Right lobe of liver (tissue), 4 donors: Measurements from ENCODE around the gene AGPAT2.

Experiments
- CTCF ChIP-seq, 4 donors: fragments of 200-600 bp in 3 of 4; fragments of 450-650 bp in 1 of 4; IDR thresholded peaks; one replicate each; pipeline versions ENCODE4 v1.5.1 to v1.8.0; 2016 to 2022; ENCODE audit warnings: antibody characterized with exemption in 4 of 4, mild to moderate bottlenecking in 2 of 4
- POLR2A ChIP-seq: fragments of 450-650 bp; IDR thresholded peaks from one replicate; pipeline ENCODE4 v1.6.1; 2017; ENCODE audit warnings: antibody characterized with exemption, mild to moderate bottlenecking
- donor health status: DM: no; HTN: no; CAD: no.
- donor health status: DM: no; HTN: no; CAD: no.
- donor health status: DM: no; HTN: yes; CAD: no.

- TF ChIP-seq CTCF (IDR thresholded peaks at IDR 0.05) = no peak
- TF ChIP-seq POLR2A = no peak
These were observed 10.7 kb upstream of the AGPAT2 start for GRCh38 chr9:136697821-136698526.
